ENCODE results near the gene UBR1.
A peak's percentile ranks its signal among the peaks of the same experiment; 100 is the strongest.
"Not testable (repeated sequence)": the region's sequence is repeated elsewhere in the genome, so short reads cannot be mapped to it uniquely, and the experiment has no call there.

UBR1 gene

GRCh38 chr15:42971830-42972229 is 134.0 kb downstream of the UBR1 start:
- no peak for DNase-seq (ENCODE audit: low read depth)

- DNase-seq (ENCODE audit: low read depth): no peak
Measured at GRCh38 chr15:42964476-42964875, 141.4 kb downstream of the UBR1 start.

GRCh38 chr15:42955518-42955917 is 150.3 kb downstream of the UBR1 start:
- DNase-seq (ENCODE audit: low read depth): no peak

- no peak for DNase-seq (ENCODE audit: low read depth)
Measured at GRCh38 chr15:42954291-42954690, 151.5 kb downstream of the UBR1 start.

- DNase-seq (ENCODE audit: low read depth): not testable (repeated sequence)
Measured at GRCh38 chr15:42948898-42949297, 156.9 kb downstream of the UBR1 start.

- no peak for DNase-seq (ENCODE audit: low read depth)
Measured at GRCh38 chr15:42940527-42940926, 165.3 kb downstream of the UBR1 start.

GRCh38 chr15:42939841-42940240 is 166.0 kb downstream of the UBR1 start:
- DNase-seq (ENCODE audit: low read depth): no peak

GRCh38 chr15:42937143-42937542 is 168.7 kb downstream of the UBR1 start:
- no peak for DNase-seq (ENCODE audit: low read depth)

- no peak for DNase-seq (ENCODE audit: low read depth)
Measured at GRCh38 chr15:42933886-42934667, 171.8 kb downstream of the UBR1 start.

- DNase-seq (ENCODE audit: low read depth): no peak
Measured at GRCh38 chr15:42932833-42933515, 172.9 kb downstream of the UBR1 start.

- no peak for DNase-seq (ENCODE audit: low read depth)
Measured at GRCh38 chr15:42931702-42932486, 173.9 kb downstream of the UBR1 start.

GRCh38 chr15:42929306-42929848 is 176.5 kb downstream of the UBR1 start:
- DNase-seq (ENCODE audit: low read depth): no peak

GRCh38 chr15:42921342-42921731 is 184.5 kb downstream of the UBR1 start:
- DNase-seq (ENCODE audit: low read depth): peak; percentile 29

- peak; percentile 96 for DNase-seq (ENCODE audit: low read depth)
Measured at GRCh38 chr15:42920519-42921341, 185.1 kb downstream of the UBR1 start, which contains the start of gene TTBK2. Gene TTBK2 (minus strand): TSS chr15:42920778. CDS start chr15:42878617, 42,161 bp downstream.

- DNase-seq (ENCODE audit: low read depth): peak; percentile 24
Measured at GRCh38 chr15:42919799-42920518, 185.9 kb downstream of the UBR1 start.

- no peak for DNase-seq (ENCODE audit: low read depth)
Measured at GRCh38 chr15:42919308-42919707, 186.5 kb downstream of the UBR1 start.

- no peak for DNase-seq (ENCODE audit: low read depth)
Measured at GRCh38 chr15:42918047-42918446, 187.8 kb downstream of the UBR1 start.

- no peak for DNase-seq (ENCODE audit: low read depth)
Measured at GRCh38 chr15:42915654-42916315, 190.1 kb downstream of the UBR1 start.

- no peak for DNase-seq (ENCODE audit: low read depth)
Measured at GRCh38 chr15:42914728-42915497, 190.9 kb downstream of the UBR1 start.
